Erythroblast (primary cell): ENCODE data around the gene UCP2.

Experiments
- GATA1 ChIP-seq: IDR thresholded peaks from 2 replicates; pipeline ENCODE4 v1.6.1; 2011; ENCODE audit warnings: low read depth, mild to moderate bottlenecking, control low read depth, low read length, moderate library complexity
- POLR2A ChIP-seq: IDR thresholded peaks from 2 replicates; pipeline ENCODE4 v1.6.1; 2011; ENCODE audit warnings: mild to moderate bottlenecking, low read length

- TF ChIP-seq POLR2A (no peak), GATA1 (no peak)
Observed at GRCh38 chr11:73965764-73966121, 16.9 kb downstream of the UCP2 start.
